ENCODE measurements around the gene TNFRSF13B. TPM values are rescaled to one million over a fixed set of nuclear protein-coding genes. Genes with fewer than 3 reads are reported as not detected.

TNFRSF13B gene
- total RNA-seq, 1 donor from 2014 or later: not detected

- no peak overlapping the region for H3K4me3 Mint-ChIP-seq (ENCODE audit: unreplicated experiment)
- TF ChIP-seq CTCF (IDR thresholded peaks at IDR 0.05): no peak
- H3K27me3 Mint-ChIP-seq (ENCODE audit: low read depth): peaks cover 56% of the 10 kb centered on the region
- H3K36me3 Mint-ChIP-seq (ENCODE audit: low read depth): peaks cover 3% of the 10 kb centered on the region
- no peak for DNase-seq (ENCODE audit: low spot score)
- H3K4me1 Mint-ChIP-seq (ENCODE audit: low read depth): no peaks in the 10 kb centered on the region
- H3K27ac Mint-ChIP-seq (ENCODE audit: unreplicated experiment): no peak overlapping the region
- peaks cover 11% of the 10 kb centered on the region for H3K9me3 Mint-ChIP-seq (ENCODE audit: low read depth)
These were observed 17.4 kb downstream of the TNFRSF13B start for GRCh38 chr17:16954521-16954920.

GRCh38 chr17:16953841-16954240 is 18.1 kb downstream of the TNFRSF13B start:
- H3K36me3 Mint-ChIP-seq (ENCODE audit: low read depth): peaks cover 7% of the 10 kb centered on the region
- H3K4me3 Mint-ChIP-seq (ENCODE audit: unreplicated experiment): no peak overlapping the region
- TF ChIP-seq CTCF (IDR thresholded peaks at IDR 0.05): no peak
- DNase-seq (ENCODE audit: low spot score): no peak
- no peak overlapping the region for H3K27ac Mint-ChIP-seq (ENCODE audit: unreplicated experiment)
- H3K27me3 Mint-ChIP-seq (ENCODE audit: low read depth): peaks cover 52% of the 10 kb centered on the region
- H3K9me3 Mint-ChIP-seq (ENCODE audit: low read depth): peaks cover 16% of the 10 kb centered on the region
- H3K4me1 Mint-ChIP-seq (ENCODE audit: low read depth): no peaks in the 10 kb centered on the region

- DNase-seq (ENCODE audit: low spot score): no peak
These were observed 18.6 kb downstream of the TNFRSF13B start for GRCh38 chr17:16953347-16953746.

GRCh38 chr17:16952401-16952800 is 19.5 kb downstream of the TNFRSF13B start:
- Mint-ChIP-seq H3K36me3 (ENCODE audit: low read depth) (peaks cover 10% of the 10 kb centered on the region), H3K4me3 (ENCODE audit: unreplicated experiment) (no peak overlapping the region), H3K27me3 (ENCODE audit: low read depth) (peaks cover 44% of the 10 kb centered on the region), H3K9me3 (ENCODE audit: low read depth) (peaks cover 27% of the 10 kb centered on the region), H3K27ac (ENCODE audit: unreplicated experiment) (no peak overlapping the region), H3K4me1 (ENCODE audit: low read depth) (no peaks in the 10 kb centered on the region)
- DNase-seq (ENCODE audit: low spot score): no peak
- TF ChIP-seq CTCF (IDR thresholded peaks at IDR 0.05): no peak

More at GRCh38 chr17:16953347-16953746, 18.6 kb downstream of the TNFRSF13B start:
- Mint-ChIP-seq H3K9me3 (ENCODE audit: low read depth) (peaks cover 21% of the 10 kb centered on the region), H3K27ac (ENCODE audit: unreplicated experiment) (no peak overlapping the region), H3K4me3 (ENCODE audit: unreplicated experiment) (no peak overlapping the region), H3K36me3 (ENCODE audit: low read depth) (peaks cover 10% of the 10 kb centered on the region), H3K4me1 (ENCODE audit: low read depth) (no peaks in the 10 kb centered on the region), H3K27me3 (ENCODE audit: low read depth) (peaks cover 47% of the 10 kb centered on the region)
- TF ChIP-seq CTCF (IDR thresholded peaks at IDR 0.05): no peak

- peaks cover 4% of the 10 kb centered on the region for H3K4me1 Mint-ChIP-seq (ENCODE audit: low read depth)
- H3K4me3 Mint-ChIP-seq (ENCODE audit: unreplicated experiment): no peak overlapping the region
These were observed 21.4 kb downstream of the TNFRSF13B start for GRCh38 chr17:16950488-16950887.

More at GRCh38 chr17:16950488-16950887, 21.4 kb downstream of the TNFRSF13B start:
- no peak overlapping the region for H3K27ac Mint-ChIP-seq (ENCODE audit: unreplicated experiment)
- no peak for TF ChIP-seq CTCF (IDR thresholded peaks at IDR 0.05)
- peaks cover 21% of the 10 kb centered on the region for H3K9me3 Mint-ChIP-seq (ENCODE audit: low read depth)
- no peak for DNase-seq (ENCODE audit: low spot score)
- peaks cover 9% of the 10 kb centered on the region for H3K36me3 Mint-ChIP-seq (ENCODE audit: low read depth)
- H3K27me3 Mint-ChIP-seq (ENCODE audit: low read depth): peaks cover 28% of the 10 kb centered on the region
